Upper lobe of left lung (tissue), 4 donors: ENCODE results near the gene PRKG1.

Source experiments
- CTCF ChIP-seq, 6 experiments: fragments of 450-650 bp in 4 of 6; fragments of 200-600 bp in 2 of 6; sonication (generic) in 2 of 6; IDR thresholded peaks; one replicate each; pipeline ENCODE4 v1.5.1; 2016 to 2019; ENCODE audit warnings: antibody characterized with exemption in 6 of 6
- POLR2AphosphoS5 ChIP-seq, 2 donors: sonication (generic); formaldehyde crosslinking; IDR thresholded peaks; one replicate each; pipeline ENCODE4 v1.5.1; 2017; ENCODE audit warnings: antibody characterized with exemption in 2 of 2

- TF ChIP-seq CTCF (IDR thresholded peaks at IDR 0.05) (no peak), POLR2AphosphoS5 (IDR thresholded peaks at IDR 0.05) (no peak)
Observed at GRCh38 chr10:51488766-51489408, 414.6 kb downstream of the PRKG1 start.
